Lung (tissue), 12 donors: Measurements from ENCODE around the gene AMACR. TPM values are rescaled to one million over a fixed set of nuclear protein-coding genes. Genes with fewer than 3 reads are reported as not detected.

Experiments
- ATAC-seq: fragments of 200-7000 bp; cut with Tn5 transposase; one replicate; pipeline ENCODE4 v1.9.1; 2020; ENCODE audit warnings: moderate number of reproducible peaks; ENCODE audit not compliant: insufficient read depth, low FRiP score
- DNase-seq, 3 donors: peaks; one replicate each; pipeline ENCODE4 v3.0.0-alpha.2; 2013 to 2017
- H3K27ac ChIP-seq, 2 donors: one replicate each; pipeline ENCODE4 v1.5.1; 2013; ENCODE audit warnings: mild to moderate bottlenecking in 2 of 2, moderate library complexity in 2 of 2, control low read depth in 1 of 2, inconsistent platforms in 1 of 2, low read depth in 1 of 2, low read length in 1 of 2
- H3K27me3 ChIP-seq, 3 donors: one replicate each; pipeline ENCODE4 v1.5.1; 2013; ENCODE audit warnings: low read length in 2 of 3; ENCODE audit not compliant: control insufficient read depth in 3 of 3, insufficient read depth in 3 of 3
- H3K36me3 ChIP-seq, 4 donors: one replicate each; pipeline ENCODE4 v1.5.1; 2013; ENCODE audit warnings: low read length in 4 of 4, mild to moderate bottlenecking in 1 of 4, moderate library complexity in 1 of 4; ENCODE audit not compliant: control insufficient read depth in 4 of 4, insufficient read depth in 4 of 4
- H3K4me1 ChIP-seq, 5 donors: one replicate each; pipeline ENCODE4 v1.5.1; 2013; ENCODE audit warnings: low read length in 5 of 5, mild to moderate bottlenecking in 2 of 5, moderate library complexity in 1 of 5; ENCODE audit not compliant: control insufficient read depth in 5 of 5, insufficient read depth in 5 of 5
- H3K4me3 ChIP-seq: one replicate; pipeline ENCODE4 v1.5.1; 2013; ENCODE audit warnings: mild to moderate bottlenecking, control low read depth, moderate library complexity
- H3K9ac ChIP-seq, 2 donors: one replicate each; pipeline ENCODE4 v1.5.1; 2013; ENCODE audit warnings: low read length in 2 of 2, control low read depth in 1 of 2; ENCODE audit not compliant: insufficient read depth in 1 of 2
- H3K9me3 ChIP-seq, 4 donors: one replicate each; pipeline ENCODE4 v1.5.1; 2013; ENCODE audit warnings: low read length in 3 of 4, mild to moderate bottlenecking in 1 of 4, moderate library complexity in 1 of 4; ENCODE audit not compliant: control insufficient read depth in 4 of 4, insufficient read depth in 3 of 4
- WGBS, 2 donors: extraction: QIAGEN DNeasy Blood & Tissue Kit; methylation state at CpG; one replicate each; pipeline ENCODE4 v1.1.7; 2013; 5-methylcytosine and 5-hydroxymethylcytosine counted together
- polyA plus RNA-seq, 2 donors: library from polyadenylated mRNA; stranded (reverse); fragments of 200-250 nt; gene quantifications; one replicate each; pipeline ENCODE4 v1.2.1, GENCODE V29; 2013
- total RNA-seq, 2 donors: library from RNA; depleted of rRNA in 1 of 2; stranded (reverse); fragments of >200 nt in 1 of 2; gene quantifications; one replicate each; pipeline ENCODE4 v1.2.1, GENCODE V29; 2014 to 2021
- TF ChIP-seq, protein P1 (sequence below): IDR thresholded peaks from 2 replicates; pipeline ENCODE4 v1.5.1; 2012; ENCODE audit warnings: mild to moderate bottlenecking; ENCODE audit errors: control extremely low read depth, extremely low read depth
- donor health status: control.
- donor health status: control.
- donor health status: Bipolar disorder and iron deficiency.
- donor health status: healthy.
- donor health status: DM: yes; HTN: yes; CAD: no.

AMACR gene
- total and polyA plus RNA-seq, 4 donors: 5.9 to 16.1 (median 8.2) TPM

- WGBS, 2 donors: 81 to 82% methylated on average over 12 of the region's 12 CpGs
- ATAC-seq: no peak
Measured at GRCh38 chr5:33944543-33945132, 63.2 kb downstream of the AMACR start.

DNA sequence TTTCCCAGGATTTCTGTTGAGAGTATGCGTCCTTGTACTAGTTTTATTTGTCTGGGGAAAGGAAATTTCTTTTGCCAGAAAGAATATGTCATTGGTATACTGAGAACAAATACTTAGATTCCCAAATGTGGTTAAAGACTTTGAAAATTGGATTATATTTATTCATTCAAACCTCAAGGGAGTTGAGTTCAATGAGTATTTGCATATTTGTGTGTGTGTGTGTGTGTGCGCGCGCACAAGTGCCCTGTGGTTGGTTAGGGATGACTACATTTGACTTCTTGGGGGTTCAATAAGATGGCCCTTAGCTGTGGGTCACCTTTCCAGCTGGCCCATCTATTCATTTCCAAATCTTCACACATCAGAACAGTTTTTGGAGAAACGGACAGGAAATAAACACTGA lies 66.8 kb downstream of the AMACR start:
- H3K36me3 ChIP-seq: no peaks in the 10 kb centered on the region
- no peak overlapping the region for H3K9ac ChIP-seq
- H3K27ac ChIP-seq: no peak overlapping the region
- H3K9me3 ChIP-seq: peaks cover 0 to 9% (median 0%) of the 10 kb centered on the region in 4 donors
- ATAC-seq (no peak), DNase-seq (no peak)
- TF ChIP-seq, protein P1, sequence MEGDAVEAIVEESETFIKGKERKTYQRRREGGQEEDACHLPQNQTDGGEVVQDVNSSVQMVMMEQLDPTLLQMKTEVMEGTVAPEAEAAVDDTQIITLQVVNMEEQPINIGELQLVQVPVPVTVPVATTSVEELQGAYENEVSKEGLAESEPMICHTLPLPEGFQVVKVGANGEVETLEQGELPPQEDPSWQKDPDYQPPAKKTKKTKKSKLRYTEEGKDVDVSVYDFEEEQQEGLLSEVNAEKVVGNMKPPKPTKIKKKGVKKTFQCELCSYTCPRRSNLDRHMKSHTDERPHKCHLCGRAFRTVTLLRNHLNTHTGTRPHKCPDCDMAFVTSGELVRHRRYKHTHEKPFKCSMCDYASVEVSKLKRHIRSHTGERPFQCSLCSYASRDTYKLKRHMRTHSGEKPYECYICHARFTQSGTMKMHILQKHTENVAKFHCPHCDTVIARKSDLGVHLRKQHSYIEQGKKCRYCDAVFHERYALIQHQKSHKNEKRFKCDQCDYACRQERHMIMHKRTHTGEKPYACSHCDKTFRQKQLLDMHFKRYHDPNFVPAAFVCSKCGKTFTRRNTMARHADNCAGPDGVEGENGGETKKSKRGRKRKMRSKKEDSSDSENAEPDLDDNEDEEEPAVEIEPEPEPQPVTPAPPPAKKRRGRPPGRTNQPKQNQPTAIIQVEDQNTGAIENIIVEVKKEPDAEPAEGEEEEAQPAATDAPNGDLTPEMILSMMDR: no peak
- H3K4me3 ChIP-seq: no peak overlapping the region
- H3K4me1 ChIP-seq: peaks cover 0 to 17% (median 4%) of the 10 kb centered on the region in 5 donors
- 80 to 85% methylated on average over 5 of the region's 5 CpGs for WGBS, 2 donors
- peaks cover 10 to 75% (median 68%) of the 10 kb centered on the region in 3 donors for H3K27me3 ChIP-seq

More at GRCh38 chr5:33944543-33945132, 63.2 kb downstream of the AMACR start:
- no peak overlapping the region for H3K27ac ChIP-seq
- TF ChIP-seq, protein P1: no peak
- peaks cover 0 to 43% (median 34%) of the 10 kb centered on the region in 3 donors for H3K27me3 ChIP-seq
- H3K4me1 ChIP-seq: no peaks in the 10 kb centered on the region
- peaks cover 0 to 2% (median 0%) of the 10 kb centered on the region in 4 donors for H3K9me3 ChIP-seq
- H3K36me3 ChIP-seq: no peaks in the 10 kb centered on the region
- DNase-seq: no peak
- no peak overlapping the region for H3K4me3 ChIP-seq
- H3K9ac ChIP-seq: no peak overlapping the region

DNA sequence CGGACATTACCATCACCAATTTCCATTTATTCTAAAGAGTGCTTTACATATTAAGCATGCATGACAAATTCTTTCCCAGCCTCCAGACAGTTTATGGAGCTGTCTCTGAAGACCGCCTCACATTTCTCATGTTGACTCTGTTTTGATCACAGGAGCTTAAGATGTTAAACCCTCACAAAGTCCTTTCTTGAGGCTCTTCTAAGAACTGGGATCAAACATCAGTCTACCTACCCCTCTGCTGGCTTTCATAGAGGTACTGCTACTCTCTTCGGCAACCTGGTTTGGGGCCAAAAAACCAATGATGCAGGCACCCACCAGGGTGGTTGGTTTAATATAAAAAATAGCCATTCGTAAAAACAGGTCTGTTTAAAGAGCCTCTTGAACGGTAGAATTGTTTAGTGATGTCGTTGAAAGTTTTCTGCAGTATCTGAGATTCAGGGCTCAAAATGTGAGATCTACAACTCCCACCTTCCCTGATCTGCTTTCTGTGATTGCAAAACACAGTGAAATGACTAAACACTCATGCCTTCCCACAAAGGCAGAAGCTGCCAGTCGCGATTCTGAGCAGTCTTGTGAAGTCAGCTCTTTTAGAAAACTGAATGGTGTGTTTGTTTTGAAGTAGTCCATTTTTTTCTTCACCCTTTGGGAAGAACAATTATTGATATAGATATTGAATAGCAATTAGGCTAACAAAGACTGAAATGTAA lies 68.1 kb downstream of the AMACR start:
- Histone ChIP-seq H3K4me1 (peaks cover 0 to 18% (median 4%) of the 10 kb centered on the region in 5 donors), H3K27me3 (peaks cover 10 to 73% (median 68%) of the 10 kb centered on the region in 3 donors), H3K27ac (no peak overlapping the region), H3K9me3 (peaks cover 0 to 9% (median 0%) of the 10 kb centered on the region in 4 donors), H3K36me3 (no peaks in the 10 kb centered on the region), H3K4me3 (no peak overlapping the region), H3K9ac (no peak overlapping the region)
- no peak for ATAC-seq
- 66 to 76% methylated on average over 8 of the region's 8 CpGs for WGBS, 2 donors
- DNase-seq: no peak
- TF ChIP-seq, protein P1: no peak
